ENCODE measurements around the gene TMED9.

TMED9 gene

GRCh38 chr5:177592905-177593304 is 902 bp downstream of the TMED9 start:
- Histone ChIP-seq H3K9me3 (ENCODE audit: insufficient read depth, low read length, severe bottlenecking) (no peaks in the 10 kb centered on the region), H3K4me1 (ENCODE audit: insufficient read depth, low read length) (peaks cover 26% of the 10 kb centered on the region), H3K27me3 (ENCODE audit: insufficient read depth, low read length, poor library complexity) (no peaks in the 10 kb centered on the region), H3K79me2 (ENCODE audit: insufficient read depth, low read length) (peaks cover 24% of the 10 kb centered on the region), H3K4me3 (ENCODE audit: low read depth in 1 of 2, low read length in 2 of 2) (peak overlapping the region; percentile 65 to 85), H4K20me1 (ENCODE audit: insufficient read depth, low read length) (peaks cover 11% of the 10 kb centered on the region), H3K4me2 (ENCODE audit: insufficient read depth, low read length) (peak overlapping the region; percentile 83), H3K36me3 (ENCODE audit: insufficient read depth, low read length) (peaks cover 37% of the 10 kb centered on the region), H3K27ac (ENCODE audit: low read length) (peak overlapping the region; percentile 83), H2AFZ (ENCODE audit: low read depth, low read length) (no peak overlapping the region), H3K9ac (ENCODE audit: low read depth, low read length) (peak overlapping the region; percentile 89)
- ATAC-seq (ENCODE audit: insufficient read depth, low read depth) = no peak
- DNase-seq = no peak
- TF ChIP-seq EZH2 (IDR thresholded peaks at IDR 0.05; ENCODE audit: borderline replicate concordance, low read depth, low read length, severe bottlenecking) = no peak
- TF ChIP-seq CTCF (IDR thresholded peaks at IDR 0.05; ENCODE audit: borderline replicate concordance, extremely low read depth, low read length, poor library complexity, severe bottlenecking) = no peak

GRCh38 chr5:177593511-177593910 is 1.5 kb downstream of the TMED9 start:
- Histone ChIP-seq H3K9ac (ENCODE audit: low read depth, low read length) (no peak overlapping the region), H3K9me3 (ENCODE audit: insufficient read depth, low read length, severe bottlenecking) (no peaks in the 10 kb centered on the region), H3K27ac (ENCODE audit: low read length) (no peak overlapping the region), H3K79me2 (ENCODE audit: insufficient read depth, low read length) (peaks cover 24% of the 10 kb centered on the region), H3K4me1 (ENCODE audit: insufficient read depth, low read length) (peaks cover 26% of the 10 kb centered on the region), H3K4me3 (ENCODE audit: low read depth in 1 of 2, low read length in 2 of 2) (peak overlapping the region in 1 of 2 experiments; percentile 85; a peak in 1 of 4 replicates), H3K4me2 (ENCODE audit: insufficient read depth, low read length) (peak overlapping the region; percentile 83), H3K27me3 (ENCODE audit: insufficient read depth, low read length, poor library complexity) (no peaks in the 10 kb centered on the region), H2AFZ (ENCODE audit: low read depth, low read length) (no peak overlapping the region), H3K36me3 (ENCODE audit: insufficient read depth, low read length) (peaks cover 37% of the 10 kb centered on the region), H4K20me1 (ENCODE audit: insufficient read depth, low read length) (peaks cover 11% of the 10 kb centered on the region)
- no peak for TF ChIP-seq EZH2 (IDR thresholded peaks at IDR 0.05; ENCODE audit: borderline replicate concordance, low read depth, low read length, severe bottlenecking)
- no peak for TF ChIP-seq CTCF (IDR thresholded peaks at IDR 0.05; ENCODE audit: borderline replicate concordance, extremely low read depth, low read length, poor library complexity, severe bottlenecking)
- no peak for ATAC-seq (ENCODE audit: insufficient read depth, low read depth)
- no peak for DNase-seq

- no peaks in the 10 kb centered on the region for H3K9me3 ChIP-seq (ENCODE audit: insufficient read depth, low read length, severe bottlenecking)
- H3K4me2 ChIP-seq (ENCODE audit: insufficient read depth, low read length) = peak overlapping the region; percentile 83
- no peak overlapping the region for H3K9ac ChIP-seq (ENCODE audit: low read depth, low read length)
- peaks cover 28% of the 10 kb centered on the region for H3K4me1 ChIP-seq (ENCODE audit: insufficient read depth, low read length)
- peaks cover 11% of the 10 kb centered on the region for H4K20me1 ChIP-seq (ENCODE audit: insufficient read depth, low read length)
- no peak overlapping the region for H2AFZ ChIP-seq (ENCODE audit: low read depth, low read length)
- ATAC-seq (ENCODE audit: insufficient read depth, low read depth) (no peak), DNase-seq (no peak)
- no peak overlapping the region for H3K4me3 ChIP-seq (ENCODE audit: low read depth in 1 of 2, low read length in 2 of 2)
- H3K36me3 ChIP-seq (ENCODE audit: insufficient read depth, low read length) = peaks cover 37% of the 10 kb centered on the region
- no peaks in the 10 kb centered on the region for H3K27me3 ChIP-seq (ENCODE audit: insufficient read depth, low read length, poor library complexity)
- H3K79me2 ChIP-seq (ENCODE audit: insufficient read depth, low read length) = peaks cover 24% of the 10 kb centered on the region
- H3K27ac ChIP-seq (ENCODE audit: low read length) = no peak overlapping the region
- TF ChIP-seq CTCF (IDR thresholded peaks at IDR 0.05; ENCODE audit: borderline replicate concordance, extremely low read depth, low read length, poor library complexity, severe bottlenecking) = no peak
- TF ChIP-seq EZH2 (IDR thresholded peaks at IDR 0.05; ENCODE audit: borderline replicate concordance, low read depth, low read length, severe bottlenecking) = no peak
These were observed 2.1 kb downstream of the TMED9 start for GRCh38 chr5:177594071-177594470.
